ENCODE measurements around the gene KHSRP.

The KHSRP gene

DNA sequence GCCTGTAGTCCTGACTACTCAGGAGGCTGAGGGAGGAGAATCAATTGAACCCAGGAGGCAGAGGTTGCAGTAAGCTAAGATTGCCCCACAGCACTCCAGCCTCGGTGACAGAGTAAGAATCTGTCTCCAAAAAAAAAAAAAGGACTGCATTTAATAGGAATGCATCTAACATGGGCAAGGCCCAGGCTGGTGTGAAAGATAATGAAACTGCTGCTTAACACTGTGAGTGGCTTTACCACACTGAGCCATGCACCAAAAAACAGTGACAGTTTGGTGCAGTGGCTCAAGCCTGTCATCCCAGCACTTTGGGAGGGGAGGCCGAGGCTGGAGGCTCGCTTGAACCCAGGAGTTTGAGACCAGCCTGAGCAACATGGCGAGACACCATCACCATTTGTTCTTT lies 40.2 kb downstream of the KHSRP start:
- DNase-seq, result no peak

DNA sequence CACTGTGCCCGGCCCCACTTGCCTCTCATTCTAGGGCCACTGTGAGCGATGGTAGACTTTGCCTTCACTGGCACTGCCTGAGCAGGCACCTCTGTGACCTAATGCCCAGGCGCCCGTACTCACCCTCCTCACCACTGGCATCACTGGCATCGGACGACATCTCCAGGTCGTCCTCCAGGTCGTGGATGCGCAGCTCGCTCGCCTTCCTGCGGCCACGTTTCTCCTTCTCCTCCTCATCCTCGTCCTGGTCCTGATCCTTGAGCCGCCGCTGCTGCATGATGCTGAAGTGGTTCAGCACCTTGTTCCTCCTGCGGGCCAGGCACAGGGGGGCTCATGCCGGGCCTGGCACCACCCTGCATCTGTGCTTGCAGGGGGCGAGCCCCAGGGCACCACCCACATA lies 41.4 kb downstream of the KHSRP start:
- DNase-seq, result no peak

DNA sequence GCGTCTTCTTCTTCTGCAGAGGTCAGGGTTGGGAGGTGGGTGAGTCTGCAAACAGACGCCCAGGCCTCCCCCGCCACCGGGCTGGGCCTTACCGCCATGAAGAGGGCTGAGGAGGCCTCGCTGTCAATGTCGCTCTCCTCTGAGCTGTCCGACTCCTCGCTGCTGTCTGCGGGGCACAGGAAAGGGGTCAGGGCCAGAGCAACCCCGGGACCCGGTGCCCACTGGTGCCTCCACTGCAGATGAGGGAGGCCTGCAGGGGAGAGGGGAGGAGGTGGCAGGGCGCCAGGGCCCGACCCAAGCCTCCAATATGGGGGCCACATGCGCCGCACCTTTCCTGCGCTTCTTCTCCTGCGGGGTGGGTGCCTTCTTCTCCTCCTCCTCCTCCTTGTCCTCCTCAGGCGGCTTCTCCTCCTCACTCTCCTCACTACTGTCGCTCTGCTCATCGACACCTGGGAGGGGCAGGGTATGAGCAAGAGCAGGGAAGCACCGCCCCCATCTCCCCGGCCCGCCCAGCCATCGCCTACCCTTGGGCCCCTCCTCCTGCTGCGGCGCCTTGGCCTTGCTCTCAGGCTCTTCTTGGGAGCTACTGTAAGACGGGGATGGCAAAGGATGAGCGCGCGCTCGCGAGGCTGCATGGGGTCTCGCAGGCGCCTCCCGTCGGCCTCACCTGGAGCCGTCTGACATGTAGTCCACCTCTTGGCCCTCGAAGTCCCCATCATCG lies 43.4 kb downstream of the KHSRP start:
- DNase-seq, result no peak

DNA sequence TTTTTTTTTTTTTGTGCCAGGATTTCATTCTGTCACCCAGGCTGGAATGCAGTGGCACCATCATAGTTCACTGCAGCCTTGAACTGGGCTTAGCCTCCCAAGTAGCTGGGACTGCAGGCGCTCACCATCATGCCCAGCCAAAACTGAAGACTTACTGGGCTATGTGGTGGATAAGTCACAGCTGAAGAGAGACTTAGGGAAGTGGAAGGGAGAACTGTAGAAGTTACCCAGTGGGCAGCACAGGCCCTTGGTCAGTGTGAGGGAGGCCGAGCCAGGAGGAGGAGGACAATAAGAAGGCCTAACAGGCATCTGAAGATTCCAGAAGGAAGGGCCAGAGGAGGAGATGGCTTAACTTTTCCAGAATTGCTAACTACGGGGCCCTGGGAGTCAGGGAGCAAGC lies 44.9 kb downstream of the KHSRP start:
- DNase-seq, result no peak

DNA sequence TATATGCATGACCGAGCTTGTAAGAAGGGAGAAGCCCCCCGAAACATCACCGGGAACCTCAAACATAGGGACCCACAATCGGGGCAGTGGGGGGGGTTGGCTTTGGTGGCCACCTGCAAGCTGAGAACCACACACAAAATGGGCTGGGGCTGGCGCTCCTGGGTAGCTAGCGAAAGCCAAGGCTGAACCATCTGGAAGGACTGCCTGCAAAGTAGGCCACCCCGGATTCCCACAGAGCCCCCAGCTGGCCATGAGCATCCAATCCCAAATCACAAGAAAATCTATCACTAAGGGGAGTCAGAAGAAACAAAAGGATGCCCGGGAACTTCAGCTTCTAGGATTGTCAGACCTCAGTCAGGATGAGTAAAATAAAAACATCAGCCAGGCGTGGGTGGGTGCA lies 46.1 kb downstream of the KHSRP start:
- DNase-seq, result no peak

DNA sequence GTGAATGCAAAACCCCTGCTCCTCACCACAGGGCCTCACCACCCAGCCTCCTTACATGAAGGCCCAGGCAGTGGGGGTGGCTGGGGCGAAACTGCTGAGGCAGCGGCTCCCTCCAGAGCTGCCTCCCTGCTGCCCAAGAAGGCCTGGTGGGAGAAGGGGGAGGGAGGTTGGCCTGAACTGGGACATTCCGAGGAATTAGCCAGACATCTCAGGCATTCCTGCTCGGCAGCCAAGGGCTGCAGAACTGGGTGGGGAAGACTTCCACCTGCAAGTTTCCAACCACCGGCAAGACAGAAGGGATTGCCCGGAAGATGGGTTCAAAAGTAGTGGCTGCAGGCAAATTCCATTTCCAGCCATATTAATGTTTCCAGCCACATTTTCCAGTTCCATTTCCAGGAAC lies 46.6 kb downstream of the KHSRP start:
- DNase-seq, result peak; percentile 79

DNA sequence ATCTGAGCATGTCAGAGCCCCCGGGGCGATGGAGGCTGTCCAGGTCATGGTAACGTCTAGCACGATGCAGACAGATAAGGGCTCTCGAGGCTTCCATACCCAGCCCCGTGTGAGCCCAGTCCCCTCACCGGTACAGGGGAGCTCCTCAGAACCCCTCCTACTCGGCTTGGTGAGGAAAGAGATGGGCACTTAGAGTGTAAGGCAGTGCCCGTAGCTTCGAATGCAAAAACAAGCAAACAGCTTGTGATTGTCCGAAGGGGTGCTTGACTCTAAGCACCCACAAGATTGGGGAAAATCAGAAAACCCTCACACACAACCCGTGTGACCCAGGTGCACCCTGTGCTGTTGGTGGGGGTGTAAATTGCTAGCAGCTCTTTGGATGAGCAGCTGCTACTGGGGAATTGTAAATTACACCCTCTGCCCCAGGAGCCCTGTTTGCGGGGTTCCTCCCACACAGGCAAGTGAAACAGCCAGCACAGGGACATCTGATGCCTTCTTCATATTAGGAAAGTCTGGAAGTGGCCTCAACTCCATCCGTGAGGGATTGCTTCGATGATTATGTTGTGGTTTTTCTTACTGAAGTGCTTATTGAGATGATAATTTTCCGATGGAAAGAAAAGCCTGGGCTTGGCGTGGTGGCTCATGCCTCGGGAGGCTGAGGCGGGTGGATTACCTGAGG lies 48.0 kb downstream of the KHSRP start:
- no peak for DNase-seq

DNA sequence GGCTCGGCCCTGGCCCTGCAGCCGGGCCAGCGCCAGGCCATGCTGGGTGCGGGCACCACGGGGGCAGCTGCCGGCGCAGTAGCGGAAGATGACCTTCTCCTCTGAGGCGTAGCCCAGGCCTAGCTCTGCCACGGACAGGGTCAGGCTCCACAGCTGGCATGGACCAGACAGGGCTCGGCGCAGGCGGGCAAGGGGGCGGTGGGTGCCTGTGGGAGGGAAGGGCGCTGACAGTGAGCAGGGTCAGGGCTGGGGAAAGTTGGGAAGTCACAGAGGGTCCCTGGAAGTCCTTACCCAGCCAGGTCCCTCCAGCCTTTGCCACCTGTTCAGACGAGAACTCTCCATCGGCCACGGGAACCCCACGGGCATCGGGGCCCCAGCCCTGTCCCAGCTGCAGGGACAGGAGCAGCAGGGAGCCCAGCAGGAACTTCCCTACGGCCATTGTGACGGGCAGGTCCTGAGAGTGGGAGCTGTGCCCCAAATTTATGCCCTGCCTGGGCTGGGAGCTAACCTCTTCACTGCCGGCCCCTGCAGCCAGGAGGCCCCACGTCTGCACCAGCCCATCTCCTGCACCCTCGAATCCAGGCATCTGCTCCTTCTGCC lies 49.1 kb downstream of the KHSRP start, which contains the start of gene PSPN:
Gene PSPN, minus strand, starts transcription at position 523 of the 600 bp plus-strand sequence. Its CDS starts 84 bp downstream, at position 439.
- no peak for DNase-seq

DNA sequence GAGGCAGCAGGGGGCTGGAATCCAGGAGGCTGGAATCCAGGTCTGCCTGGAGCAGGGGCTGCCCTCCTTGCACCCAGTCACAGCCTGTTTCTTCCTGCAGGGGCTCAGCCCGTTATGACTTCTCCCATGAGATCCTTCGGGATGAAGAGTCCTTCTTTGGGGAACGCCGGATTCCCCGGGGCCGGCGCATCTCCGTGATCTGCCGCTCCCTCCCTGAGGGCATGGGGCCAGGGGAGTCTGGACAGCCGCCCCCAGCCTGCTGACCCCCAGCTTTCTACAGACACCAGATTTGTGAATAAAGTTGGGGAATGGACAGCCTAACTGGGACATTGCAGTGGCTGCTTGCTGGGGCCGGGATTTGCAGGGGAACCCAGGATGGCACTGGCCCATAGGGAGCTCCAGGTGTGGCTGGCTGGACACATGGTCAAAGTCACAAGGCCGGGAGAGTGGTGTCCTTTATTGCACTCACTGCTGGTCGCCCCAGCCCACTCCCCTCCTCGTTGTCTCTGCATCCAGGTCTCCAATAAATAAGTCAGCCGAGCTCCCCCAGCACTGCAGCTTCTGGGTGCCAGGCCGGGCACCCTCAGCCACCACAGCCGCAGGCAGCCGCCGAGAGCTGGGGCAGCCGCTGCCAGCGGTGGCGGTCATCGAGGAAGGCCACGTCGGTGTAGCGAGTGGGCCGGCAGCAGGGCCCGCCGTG lies 49.8 kb downstream of the KHSRP start:
- peak; percentile 42 for DNase-seq

DNA sequence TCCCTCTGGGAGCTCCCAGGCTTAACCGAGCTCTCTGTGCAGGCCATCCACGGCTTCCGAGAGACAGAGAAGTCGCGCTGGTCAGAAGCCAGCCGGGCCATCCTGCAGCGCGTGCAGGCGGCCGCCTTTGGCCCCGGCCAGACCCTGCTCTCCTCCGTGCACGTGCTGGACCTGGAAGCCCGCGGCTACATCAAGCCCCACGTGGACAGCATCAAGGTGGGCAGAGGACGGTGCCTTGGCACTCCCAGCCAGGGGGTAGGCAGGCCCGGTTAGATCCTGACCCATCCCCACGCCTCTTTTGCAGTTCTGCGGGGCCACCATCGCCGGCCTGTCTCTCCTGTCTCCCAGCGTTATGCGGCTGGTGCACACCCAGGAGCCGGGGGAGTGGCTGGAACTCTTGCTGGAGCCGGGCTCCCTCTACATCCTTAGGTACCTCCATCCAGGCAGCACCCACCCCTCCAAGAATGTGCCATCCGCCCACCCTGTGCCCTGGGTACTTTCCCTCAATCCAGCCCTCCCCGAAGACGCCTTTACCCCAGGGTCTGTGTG lies 50.4 kb downstream of the KHSRP start:
- DNase-seq, result peak; percentile 56

DNA sequence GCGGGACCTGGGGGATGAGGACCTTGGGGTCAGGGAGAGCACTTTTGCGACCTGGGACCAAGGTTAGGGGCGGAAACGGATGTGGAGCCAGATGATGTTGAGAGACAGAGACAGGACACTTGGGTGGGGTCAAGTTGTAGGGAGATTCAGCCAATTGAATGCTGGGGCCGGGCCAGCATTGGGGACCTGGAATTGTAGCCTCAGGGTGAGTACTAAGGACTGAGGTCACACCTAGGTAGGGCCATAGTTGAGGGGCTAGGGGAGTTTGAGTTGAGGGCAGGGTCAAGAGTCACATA lies 50.9 kb downstream of the KHSRP start:
- DNase-seq, result no peak

DNA sequence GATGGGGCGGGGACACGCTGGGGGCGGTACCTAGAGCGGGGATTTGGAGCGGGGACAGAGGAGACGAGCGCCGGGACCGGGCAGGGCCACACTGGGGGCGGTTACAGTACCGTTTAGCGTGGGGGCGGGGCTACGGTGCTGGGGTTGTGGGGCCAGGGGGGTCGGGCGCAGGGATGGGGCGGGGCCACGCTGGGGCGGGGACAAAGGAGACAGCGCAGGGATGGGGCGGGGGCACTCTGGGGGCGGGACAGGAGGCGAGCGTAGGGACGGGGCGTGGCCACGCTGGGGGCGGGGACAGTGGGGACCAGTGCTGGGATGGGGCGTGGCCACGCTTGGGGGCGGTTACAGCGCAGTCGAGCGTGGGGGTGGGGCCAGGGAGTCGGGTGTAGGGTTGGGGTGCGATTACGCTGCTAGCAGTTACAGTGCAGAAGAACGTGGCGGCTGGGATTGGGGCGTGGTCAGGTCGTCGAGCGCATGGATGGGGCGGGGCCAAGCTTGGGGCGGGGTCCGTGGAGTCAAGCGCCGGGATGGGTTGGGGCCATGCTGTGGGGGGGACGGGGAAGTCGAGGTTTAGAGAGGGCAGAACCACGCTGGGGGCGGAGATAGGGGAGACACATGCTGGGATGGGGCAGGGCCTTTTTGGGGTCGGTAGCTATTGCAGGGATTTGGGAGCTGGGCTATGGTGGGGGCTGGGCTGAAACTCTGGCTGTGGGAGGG lies 51.4 kb downstream of the KHSRP start:
- peak; percentile 100 for DNase-seq

DNA sequence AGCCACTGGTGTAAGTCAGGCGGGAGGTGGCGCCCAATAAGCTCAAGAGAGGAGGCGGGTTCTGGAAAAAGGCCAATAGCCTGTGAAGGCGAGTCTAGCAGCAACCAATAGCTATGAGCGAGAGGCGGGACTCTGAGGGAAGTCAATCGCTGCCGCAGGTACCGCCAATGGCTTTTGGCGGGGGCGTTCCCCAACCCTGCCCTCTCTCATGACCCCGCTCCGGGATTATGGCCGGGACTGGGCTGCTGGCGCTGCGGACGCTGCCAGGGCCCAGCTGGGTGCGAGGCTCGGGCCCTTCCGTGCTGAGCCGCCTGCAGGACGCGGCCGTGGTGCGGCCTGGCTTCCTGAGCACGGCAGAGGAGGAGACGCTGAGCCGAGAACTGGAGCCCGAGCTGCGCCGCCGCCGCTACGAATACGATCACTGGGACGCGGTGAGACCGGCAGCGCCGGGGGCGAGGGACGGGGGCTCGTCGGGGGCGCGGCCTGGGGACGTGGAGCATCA lies 52.0 kb downstream of the KHSRP start, which contains the start of gene ALKBH7:
Gene ALKBH7, plus strand, starts transcription at position 201 of the 502 bp plus-strand sequence. Its CDS starts 27 bp downstream, at position 228.
- peak; percentile 100 for DNase-seq

DNA sequence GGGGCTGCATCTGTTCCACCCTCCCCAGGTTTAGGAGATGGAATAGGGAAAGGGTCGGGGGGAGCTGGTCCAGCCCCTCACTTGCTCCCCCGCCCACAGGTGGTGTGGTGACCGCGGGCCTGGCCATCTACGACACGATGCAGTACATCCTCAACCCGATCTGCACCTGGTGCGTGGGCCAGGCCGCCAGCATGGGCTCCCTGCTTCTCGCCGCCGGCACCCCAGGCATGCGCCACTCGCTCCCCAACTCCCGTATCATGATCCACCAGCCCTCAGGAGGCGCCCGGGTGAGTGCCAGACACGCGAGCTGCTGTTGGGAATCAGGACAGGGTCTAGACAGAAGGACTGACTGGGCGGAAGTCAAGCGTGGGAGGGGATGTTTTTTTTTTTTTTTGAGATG lies 60.3 kb downstream of the KHSRP start:
- DNase-seq, result no peak
